HG03521 (cell line): ENCODE data around the gene ZNF813.
"Not testable (repeated sequence)": the region's sequence is repeated elsewhere in the genome, so short reads cannot be mapped to it uniquely, and the experiment has no call there.

ENCODE experiments used
- ATAC-seq: cut with Tn5 transposase; IDR thresholded peaks from one replicate; pipeline ENCODE4 v1.9.1; 2021; ENCODE audit warnings: mild to moderate bottlenecking, moderate library complexity; ENCODE audit not compliant: unreplicated experiment

ZNF813 gene

DNA sequence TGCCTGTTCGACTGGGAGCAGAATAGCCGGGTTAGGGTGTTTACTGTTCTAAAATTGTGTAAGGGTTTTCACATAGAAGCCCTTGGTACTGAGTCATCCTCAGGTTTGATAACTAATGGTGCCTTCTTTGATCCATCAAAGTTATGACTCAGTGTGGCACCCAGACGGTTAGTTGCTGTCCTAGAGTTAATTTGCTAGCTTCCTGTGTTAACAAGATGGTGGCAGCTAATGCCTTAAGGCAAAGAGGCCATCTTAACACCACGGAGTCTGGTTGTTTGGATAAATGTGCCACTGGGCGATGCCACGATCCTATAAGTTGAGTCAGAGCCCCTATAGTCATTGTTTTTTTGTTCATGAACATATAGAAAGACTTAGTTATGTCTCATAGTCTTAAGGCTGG is 7.9 kb downstream of the ZNF813 start:
- ATAC-seq: not testable (repeated sequence)

GRCh38 chr19:53483751-53484150 is 16.2 kb downstream of the ZNF813 start:
- not testable (repeated sequence) for ATAC-seq

DNA sequence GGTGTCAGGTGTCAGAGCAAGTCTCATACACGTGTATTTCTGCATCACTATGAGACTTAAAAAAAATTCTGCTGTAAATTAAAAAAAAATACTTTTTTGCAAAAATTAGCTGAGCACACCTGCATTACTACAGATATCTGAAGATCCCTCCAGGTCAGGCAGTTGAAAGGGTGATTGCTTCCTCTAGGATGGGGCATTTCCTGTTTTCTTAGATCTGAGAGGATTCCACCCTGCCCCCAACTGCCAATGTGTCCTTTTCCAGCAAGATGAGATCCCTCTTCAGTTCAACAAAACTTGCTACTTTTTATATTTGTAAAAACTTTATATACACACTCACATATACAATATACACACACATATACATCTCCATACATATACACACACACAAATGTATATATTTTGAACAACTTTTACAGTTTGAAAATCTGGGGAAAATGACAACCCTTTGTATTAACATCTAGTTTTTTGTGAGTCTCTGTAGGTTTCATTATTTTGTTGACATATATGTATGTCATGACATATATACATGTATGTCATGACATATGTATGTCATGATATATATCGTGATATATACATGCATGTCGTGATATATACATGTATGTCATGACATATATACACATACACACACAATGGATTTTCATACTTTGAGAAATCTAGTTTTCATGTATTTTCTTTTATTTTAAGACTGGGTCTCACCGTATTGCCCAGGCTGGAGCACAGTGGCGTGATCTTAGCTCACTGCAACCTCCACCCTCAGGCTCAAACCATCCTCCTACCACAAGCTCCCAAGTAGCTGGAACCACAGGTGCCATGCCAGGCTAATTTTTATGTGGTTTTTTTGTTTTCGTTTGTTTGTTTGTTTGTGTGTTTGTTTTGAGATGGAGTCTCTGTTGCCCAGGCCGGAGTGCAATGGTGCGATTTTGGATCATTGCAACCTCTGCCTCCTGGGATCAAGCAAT is 17.8 kb downstream of the ZNF813 start:
- ATAC-seq: no peak

DNA sequence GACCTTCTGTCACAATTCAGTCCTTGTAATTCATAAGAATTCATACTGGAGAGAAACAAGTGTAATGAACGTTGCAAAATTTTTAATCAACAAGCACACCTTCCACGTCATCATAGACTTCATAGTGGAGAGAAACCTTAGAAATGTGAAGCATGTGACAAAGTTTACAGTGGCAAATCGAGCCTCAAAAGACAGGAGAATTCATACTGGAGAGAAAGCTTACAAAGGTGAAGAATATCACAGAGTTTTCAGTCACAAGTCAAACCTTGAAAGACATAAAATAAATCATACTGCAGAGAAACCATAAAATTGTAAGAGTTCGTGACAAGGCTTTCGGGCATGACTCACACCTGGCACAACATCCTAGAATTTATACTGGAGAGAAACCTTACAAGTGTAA is 24.6 kb downstream of the ZNF813 start:
- ATAC-seq: no peak

- ATAC-seq: not testable (repeated sequence)
Measured at GRCh38 chr19:53497311-53498023, 29.9 kb downstream of the ZNF813 start.

- ATAC-seq: not testable (repeated sequence)
Measured at GRCh38 chr19:53498024-53498395, 30.5 kb downstream of the ZNF813 start.

- not testable (repeated sequence) for ATAC-seq
Measured at GRCh38 chr19:53503151-53503550, 35.6 kb downstream of the ZNF813 start.

- not testable (repeated sequence) for ATAC-seq
Measured at GRCh38 chr19:53503671-53504364, 36.3 kb downstream of the ZNF813 start.

- ATAC-seq: not testable (repeated sequence)
Measured at GRCh38 chr19:53504365-53504703, 36.8 kb downstream of the ZNF813 start.

DNA sequence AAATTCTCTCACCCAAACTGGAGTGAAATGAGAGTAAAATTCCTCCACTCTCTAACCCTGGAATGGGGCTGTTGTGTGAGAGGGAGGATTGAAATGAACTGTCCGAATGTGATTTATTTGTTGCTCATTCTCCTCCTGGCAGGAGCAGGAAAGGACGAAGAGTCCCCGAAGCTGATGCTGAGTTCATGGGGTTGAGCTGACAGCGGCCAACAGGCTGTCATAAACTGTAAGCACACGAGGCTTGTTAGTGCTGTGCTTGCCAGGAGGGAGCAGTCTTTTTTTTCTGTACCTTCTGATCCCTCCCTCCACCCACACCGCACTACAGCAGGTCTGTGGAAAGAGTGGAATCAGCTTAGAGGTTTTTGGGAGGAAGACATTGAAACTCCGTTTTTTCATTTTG is 37.4 kb downstream of the ZNF813 start:
- no peak for ATAC-seq

GRCh38 chr19:53506728-53507127 is 39.2 kb downstream of the ZNF813 start:
- no peak for ATAC-seq

DNA sequence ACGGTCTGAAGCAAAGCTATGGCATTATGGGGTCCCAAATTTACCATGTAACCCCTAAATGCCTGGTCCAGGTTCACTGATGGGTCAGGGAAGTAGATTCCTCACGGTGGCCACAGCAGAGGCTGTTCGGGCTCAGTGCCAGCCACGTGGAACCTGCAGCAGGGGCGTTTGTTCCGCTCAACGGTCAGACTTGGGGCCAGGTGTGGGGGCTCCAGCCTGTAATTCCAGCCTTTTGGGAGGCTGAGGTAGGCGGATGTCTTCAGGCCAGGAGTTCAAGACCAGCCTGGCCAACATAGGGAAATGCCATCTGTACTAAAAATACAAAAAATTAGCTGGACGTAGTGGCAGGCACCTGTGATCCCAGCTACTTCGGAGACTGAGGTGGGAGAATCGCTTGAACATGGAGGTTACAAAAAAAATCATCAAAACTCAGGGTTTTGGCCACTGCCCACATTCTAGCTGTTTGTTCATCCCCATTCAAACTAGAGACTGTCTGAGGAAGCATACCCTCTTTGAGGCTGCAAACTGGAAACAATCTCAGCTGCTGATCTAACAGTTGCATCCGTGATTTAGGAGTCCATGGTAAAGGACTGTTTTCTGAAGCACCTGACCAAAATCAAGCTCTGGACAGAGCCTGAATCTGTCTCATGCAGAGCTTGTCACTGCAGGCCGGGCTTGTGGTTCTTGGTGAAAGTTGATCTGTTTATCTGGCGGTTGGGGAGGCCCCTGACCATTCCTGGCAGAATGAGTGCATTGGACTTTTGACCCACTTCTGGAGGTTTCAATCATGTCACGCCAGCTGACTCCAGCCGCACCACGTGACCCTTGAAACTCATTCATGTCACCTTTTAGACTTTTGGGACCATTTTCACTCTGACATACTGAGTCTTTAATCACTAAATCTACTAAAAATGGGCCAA is 40.2 kb downstream of the ZNF813 start:
- no peak for ATAC-seq

- no peak for ATAC-seq
Measured at GRCh38 chr19:53509443-53509842, 41.9 kb downstream of the ZNF813 start.

GRCh38 chr19:53509845-53510244 is 42.3 kb downstream of the ZNF813 start:
- ATAC-seq: no peak

DNA sequence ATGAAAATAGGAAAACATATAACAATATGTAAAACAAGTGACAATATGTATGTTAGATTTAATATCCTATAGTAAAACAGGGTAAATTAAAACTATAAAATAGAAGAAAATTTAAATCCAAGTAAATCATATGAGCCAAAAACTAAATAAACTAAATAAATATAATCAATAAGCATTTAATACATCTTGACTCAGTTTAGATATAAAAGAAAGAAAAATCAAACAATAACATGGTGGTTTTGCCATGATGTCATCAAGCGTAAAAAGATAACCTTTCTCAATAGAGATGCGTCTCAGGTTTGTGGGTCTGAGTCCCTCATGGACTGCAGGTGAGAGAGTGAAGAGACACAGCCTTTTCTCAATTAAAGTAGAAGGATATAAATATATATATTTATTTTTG is 43.8 kb downstream of the ZNF813 start:
- ATAC-seq: no peak

GRCh38 chr19:53511933-53512374 is 44.4 kb downstream of the ZNF813 start:
- no peak for ATAC-seq

GRCh38 chr19:53515047-53515446 is 47.5 kb downstream of the ZNF813 start:
- not testable (repeated sequence) for ATAC-seq

DNA sequence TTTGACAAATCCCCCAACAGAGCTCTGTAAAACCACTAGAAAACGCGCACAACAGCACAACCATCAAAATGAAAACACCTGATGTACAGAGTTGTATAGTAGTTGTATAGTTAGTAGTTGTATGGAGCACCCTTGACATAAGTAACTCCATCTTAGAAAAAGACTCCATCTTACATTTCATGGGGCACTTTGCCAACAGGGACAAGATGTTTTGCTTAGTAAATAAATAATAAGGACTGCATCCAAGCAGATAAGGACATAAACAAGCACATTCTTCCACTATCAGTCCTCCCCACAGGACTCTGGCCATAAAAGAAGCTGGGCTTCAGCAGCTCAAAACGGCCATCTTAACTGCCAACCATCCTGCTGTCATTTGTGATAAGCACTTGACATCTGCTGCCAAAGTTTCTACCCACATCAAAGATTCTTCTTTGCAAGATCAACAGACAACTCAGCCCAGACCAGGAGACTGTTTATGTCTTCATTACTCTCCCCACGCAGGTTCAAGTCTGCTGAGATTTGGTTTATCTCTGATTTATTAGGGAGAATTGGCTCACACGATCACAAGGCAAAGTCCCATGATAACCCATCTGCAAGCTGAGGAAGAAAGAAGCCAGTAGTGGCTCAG is 49.7 kb downstream of the ZNF813 start:
- no peak for ATAC-seq

- ATAC-seq: no peak
Measured at GRCh38 chr19:53518121-53518520, 50.6 kb downstream of the ZNF813 start.

DNA sequence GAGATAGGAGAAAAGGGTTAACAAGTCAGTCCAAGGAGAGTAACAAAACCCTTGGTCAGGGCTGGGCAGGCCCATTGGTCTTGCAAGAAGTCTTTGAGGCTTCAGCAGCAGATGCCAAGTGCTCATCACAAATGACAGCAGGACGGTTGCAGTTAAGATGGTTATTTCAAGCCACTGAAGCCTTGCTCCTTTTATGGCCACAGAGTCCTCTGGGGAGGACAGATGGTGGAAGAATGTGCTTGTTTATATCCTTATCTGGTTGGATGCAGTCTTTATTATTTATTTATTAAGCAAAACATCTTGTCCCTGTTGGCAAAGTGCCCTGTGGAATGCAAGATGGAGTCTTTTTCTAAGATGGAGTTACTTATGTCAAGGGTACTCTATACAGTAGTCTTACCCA is 51.2 kb downstream of the ZNF813 start:
- ATAC-seq: no peak
